Measurements from ENCODE around the gene SERTM1.
A peak's percentile ranks its signal among the peaks of the same experiment; 100 is the strongest.

Gene SERTM1

DNA sequence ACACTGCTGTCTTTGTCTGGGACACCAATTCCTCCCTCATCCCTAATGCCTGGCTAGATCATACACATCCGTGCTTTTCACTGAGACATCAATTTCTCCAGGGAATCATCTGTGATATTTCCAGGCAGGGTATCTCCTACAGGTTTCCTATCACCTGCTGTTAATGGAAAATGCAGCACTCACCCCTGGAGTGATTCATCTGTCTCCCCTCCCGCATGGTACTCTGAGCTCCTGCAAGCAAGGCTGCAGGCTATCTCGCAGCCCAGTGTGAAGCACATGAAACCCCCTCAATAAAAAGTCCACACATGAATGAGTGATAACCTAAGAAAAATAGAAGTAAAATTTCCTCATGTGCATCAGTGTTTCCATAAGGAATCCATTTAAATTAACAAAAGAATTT is 38.5 kb downstream of the SERTM1 start:
- no peak for DNase-seq

DNA sequence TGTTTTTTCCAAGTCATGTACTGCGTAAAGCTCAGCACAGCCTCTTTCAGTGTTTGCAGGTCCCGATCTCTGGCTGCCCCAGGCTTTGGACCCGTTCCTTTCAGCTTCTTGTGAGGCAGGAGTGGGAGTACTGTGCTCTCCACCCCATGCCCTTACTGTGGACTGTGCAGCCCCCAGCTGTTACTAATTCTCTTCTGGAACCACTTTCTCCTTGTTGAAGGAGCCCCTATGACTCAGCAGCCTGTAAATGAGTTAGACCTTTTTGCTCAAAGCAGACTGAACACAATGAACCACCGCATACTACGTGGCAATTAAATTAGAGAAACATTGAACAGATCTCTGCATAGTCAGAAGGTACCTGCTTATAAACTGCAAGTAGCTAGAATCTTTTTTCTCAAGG is 39.0 kb downstream of the SERTM1 start:
- DNase-seq, result no peak

DNA sequence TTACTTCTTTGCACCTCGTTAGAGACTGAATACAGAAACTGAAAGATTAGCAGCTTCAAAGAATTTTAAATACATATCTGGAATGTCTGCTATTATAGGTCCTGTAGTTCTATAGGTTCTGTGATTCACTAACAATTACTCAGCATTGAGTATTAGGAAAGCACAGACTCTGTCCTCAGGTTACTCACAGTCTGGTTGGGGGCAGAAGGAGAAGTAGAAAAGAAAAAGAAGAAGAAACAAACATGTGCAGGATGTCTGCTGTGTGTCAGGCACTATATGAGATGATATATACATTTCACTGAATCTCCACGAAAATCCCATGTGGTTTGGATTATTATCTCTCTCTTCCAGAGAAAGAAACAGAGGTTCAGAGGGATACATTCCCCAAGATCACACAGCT is 40.1 kb downstream of the SERTM1 start:
- no peak for DNase-seq

DNA sequence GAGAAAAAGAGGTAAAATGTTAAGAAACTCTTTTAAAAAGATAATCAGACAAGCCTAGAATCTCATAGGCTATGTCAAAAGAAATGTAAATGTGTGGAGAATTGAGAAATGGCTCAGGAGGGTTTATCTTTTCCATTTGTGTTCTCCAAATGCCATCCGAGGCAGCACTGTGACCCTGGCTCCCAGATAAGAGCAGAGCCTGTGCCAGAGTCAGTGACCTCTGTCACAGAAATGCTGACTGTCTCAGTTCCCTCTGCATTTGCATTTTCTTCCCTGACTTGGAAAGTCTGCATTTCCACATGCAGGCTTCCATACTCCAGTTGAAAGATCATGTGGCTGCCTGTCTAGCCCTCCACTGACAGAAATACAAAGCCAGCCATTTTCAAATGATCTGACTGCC is 42.0 kb downstream of the SERTM1 start:
- no peak for DNase-seq

DNA sequence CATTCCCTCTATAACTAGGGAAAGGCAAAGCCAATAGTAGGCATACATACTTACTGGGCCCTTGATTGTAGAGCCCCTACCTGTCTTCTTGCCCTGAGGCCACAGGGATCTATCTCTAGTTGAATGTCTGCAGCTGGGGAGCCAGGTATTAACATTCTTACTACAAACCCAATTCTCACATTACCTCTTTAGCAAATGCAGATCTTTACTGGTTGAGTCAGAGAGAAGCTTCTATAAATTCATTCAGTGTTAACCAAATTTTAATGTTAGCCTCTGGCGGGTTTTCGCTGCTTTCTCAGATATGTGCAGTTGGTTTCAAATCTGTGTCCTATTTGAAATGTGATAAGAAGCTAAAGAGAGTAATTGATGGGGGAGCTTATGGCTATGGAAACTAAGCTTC is 43.2 kb downstream of the SERTM1 start:
- no peak for DNase-seq

DNA sequence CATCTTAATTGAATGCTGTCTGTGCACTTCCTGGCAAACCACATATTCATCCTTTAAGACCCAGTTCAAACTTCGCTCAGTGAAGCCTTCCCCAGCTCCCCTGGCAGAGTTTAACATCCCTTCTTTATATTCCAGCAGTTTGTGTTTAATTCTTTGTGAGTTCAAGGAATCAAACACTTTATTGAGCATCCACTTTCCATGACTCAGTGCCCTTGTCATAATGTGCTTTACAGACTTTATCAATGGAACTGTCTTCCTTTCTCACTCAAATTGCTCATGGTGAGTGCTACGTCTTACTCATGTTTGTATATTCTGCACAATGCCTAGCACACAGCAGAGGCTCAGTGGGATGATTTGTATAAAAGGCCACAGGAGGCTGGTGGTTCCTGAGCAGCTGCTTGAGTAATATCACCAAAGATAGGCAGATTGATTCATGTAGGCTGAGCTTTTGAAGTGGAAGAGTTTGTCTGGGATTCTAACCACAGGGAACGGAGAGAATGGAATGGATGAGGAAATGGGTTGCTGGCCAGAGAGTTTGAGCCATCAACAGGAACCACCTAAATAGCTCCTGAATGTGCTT is 44.2 kb downstream of the SERTM1 start:
- no peak for DNase-seq

DNA sequence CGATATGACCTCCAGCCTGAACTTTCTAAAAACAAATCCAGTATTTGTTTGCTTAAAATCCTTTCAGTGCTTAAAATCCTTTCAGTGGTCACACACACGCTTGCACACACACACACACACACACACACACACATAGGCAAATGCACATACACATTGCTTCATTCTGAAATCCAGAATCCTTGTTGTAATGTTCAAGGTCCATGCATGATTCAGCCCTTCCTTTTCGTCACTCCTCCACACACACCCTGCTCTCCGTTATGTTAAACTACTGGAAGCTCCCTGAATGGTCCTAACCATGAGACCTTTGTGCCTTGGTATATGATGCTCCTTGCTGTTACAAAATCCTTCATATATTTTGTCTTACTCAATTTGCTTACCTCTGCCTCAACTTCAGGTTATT is 44.9 kb downstream of the SERTM1 start:
- DNase-seq, result no peak

DNA sequence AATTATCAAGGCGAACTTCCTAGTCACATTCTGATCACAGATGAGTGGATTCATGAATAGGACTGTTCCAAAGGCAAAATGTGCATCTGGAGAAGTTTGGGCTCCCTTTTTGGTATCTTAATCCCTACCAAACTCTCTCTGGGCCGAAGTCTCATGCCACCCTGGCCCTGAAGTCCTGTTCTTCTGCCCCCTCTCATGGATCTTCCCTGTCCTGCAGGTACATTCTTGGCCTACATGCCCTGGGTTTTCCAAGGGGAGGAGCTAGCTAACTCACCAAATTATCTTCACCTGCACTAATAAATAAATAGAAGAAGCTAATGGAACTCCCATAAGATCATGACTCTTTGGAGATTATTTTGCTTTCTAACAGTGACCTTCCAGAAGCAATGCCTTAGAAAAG is 50.3 kb downstream of the SERTM1 start:
- DNase-seq, result no peak

DNA sequence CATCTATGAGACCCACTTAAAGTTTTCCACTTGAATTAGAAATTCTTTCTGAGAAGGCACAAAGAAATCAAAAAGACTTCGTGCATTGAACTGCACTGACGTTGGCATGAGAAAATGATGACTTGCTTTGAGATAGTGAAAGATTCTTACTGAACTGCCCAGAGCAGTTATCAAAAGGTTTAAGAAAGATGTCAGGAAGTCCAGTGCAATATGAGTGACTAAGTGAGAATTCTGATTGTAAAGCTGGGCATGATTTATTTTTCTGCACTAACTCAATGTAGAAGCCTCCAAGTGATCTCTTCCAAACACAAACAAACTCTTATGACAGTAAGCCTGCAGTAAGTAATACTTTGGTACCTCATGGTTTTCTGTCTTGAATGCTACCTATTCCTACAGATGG is 52.1 kb downstream of the SERTM1 start:
- no peak for DNase-seq

DNA sequence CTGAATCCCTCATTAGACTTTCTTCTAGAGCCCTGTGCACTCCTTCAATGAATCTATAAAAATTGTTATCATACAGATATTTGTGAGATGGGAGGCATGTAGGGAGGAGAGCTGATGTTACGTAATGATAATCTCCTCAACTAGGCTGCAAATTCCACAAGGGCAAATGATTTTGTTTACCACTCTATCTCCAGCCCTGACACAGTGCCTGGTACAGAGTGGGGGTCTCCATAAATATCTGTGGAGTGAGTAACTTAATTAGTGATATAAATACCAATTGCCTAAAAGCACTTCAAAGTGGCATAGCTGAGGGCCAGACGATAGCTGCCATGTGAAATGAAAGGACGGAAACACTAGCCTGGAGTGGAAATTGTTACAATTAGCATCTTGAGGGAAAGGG is 54.2 kb downstream of the SERTM1 start:
- no peak for DNase-seq

DNA sequence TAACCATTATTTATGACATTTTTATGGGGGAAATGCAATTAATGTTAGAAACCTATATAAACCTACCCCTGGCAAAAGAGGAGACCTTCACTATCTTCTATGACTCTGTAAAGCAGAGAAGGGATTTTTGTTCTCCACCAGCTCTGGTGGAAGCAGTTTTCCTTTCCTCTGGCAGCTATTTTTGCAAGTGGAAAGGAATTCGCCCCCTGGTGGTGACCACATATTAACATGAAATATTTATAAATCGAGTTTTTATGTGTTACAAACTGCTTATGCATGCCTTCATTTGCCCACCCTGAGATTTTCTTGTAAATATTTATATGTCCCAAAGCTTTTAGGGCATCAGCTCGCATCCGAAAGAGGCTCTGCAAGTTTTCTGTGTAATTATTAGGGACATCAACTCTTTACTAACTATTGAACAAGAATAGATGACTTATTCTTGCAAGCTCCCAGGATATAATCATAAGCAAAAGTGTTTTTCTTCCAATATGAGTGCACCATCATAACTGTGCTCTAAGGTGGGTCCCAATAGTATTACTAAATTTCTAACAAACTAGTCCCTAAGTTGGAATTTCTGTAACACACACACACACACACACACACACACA is 62.4 kb downstream of the SERTM1 start:
- DNase-seq, result peak; percentile 1

DNA sequence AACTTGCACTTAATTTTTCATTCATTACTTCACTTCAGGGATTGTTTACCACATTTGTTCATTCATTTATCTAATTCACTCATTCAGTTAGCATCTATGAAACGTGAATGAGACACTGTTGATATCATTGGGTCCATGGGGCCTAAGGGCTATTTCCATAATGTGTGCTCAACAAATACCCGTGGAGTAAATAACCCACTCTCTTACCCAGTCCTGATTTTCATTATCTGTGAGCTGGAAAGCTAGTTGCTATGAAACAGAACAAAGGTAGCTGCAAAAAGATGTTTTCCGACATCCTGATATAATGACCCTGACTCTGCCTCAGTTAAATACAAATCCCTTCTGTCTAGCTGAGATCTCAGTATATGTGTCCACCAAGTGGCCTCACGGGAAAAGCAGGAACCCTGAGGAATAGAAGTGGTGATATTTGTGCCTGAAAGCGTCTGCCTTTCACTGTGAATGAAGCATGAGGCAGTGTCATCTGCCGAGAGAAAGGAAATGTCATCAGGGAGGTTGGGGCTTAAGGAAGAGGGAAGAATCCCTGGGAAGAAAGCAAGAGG is 63.8 kb downstream of the SERTM1 start:
- no peak for DNase-seq

DNA sequence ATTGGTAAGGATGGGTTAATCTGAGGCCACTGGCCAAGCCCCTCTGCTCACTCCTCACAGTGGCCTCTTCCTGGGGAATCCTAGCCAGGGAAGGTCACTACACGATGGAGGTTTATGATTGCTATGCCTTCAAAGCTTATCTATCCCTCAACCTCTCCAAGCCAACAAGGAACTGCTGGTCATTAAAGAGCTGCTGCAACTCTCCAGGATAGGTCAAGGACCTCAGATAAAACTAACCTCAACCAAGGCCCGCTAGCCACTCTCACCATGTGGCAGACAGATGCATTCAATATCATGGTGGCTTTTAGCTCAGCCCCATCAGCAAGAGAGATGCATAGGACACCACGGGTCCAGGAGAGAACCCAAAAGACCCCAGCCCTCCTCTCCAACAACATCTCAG is 71.6 kb downstream of the SERTM1 start:
- no peak for DNase-seq

DNA sequence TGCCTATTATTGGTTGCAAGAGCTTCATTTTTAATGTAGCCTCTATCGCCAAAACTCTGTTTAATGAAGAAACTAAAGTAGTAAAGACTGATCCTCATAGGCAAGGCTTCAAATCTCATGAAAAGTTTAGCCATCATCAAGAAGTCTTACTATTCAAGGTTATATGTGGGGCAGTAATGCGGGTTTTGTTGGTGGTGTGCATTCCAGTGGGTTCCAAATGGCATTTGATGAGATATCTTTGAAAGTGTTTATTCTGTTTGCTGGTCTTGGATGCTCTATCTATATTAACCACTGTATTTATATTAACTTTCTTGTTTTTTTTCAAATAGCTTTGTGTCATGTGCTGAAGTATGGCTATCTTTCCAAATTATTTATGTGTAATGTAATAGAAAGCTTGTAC is 72.2 kb downstream of the SERTM1 start:
- DNase-seq, result no peak

Measured in T-helper 9 cell (primary cell).